Thyroid gland (tissue), 4 donors: ENCODE data around the gene KCNJ15.

Source experiments
- POLR2A ChIP-seq, 2 donors: fragments of 450-650 bp; IDR thresholded peaks; one replicate each; pipeline ENCODE4 v1.6.1; 2017; ENCODE audit warnings: antibody characterized with exemption in 2 of 2, mild to moderate bottlenecking in 2 of 2, moderate library complexity in 1 of 2
- TF ChIP-seq, protein P1 (sequence below), 6 experiments: fragments of 200-600 bp in 3 of 6; fragments of 450-650 bp in 3 of 6; sonication (generic) in 3 of 6; IDR thresholded peaks; one replicate each; pipeline ENCODE4 v1.5.1; 2016 to 2019; ENCODE audit warnings: antibody characterized with exemption in 6 of 6, mild to moderate bottlenecking in 2 of 6, inconsistent platforms in 1 of 6, moderate library complexity in 1 of 6

DNA sequence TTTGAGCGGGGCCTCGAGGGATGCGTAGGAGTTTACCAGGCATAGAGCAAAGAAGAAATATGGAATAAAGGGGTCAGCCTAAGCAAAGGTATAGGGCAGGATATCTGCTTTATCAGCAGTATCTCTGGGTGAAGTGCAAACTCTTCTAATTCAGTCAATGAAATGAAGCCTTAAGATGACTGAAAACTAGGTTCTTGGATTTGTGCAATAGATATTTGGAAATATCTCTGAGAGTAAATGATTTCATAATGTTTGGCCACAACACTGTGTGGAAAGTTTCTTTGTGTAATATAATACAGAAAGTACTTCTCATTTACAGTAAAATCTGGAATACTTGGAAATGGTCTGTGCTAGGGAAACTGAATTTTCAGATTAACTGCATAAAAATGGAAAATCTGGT is 26.1 kb downstream of the KCNJ15 start:
- TF ChIP-seq, protein P1, sequence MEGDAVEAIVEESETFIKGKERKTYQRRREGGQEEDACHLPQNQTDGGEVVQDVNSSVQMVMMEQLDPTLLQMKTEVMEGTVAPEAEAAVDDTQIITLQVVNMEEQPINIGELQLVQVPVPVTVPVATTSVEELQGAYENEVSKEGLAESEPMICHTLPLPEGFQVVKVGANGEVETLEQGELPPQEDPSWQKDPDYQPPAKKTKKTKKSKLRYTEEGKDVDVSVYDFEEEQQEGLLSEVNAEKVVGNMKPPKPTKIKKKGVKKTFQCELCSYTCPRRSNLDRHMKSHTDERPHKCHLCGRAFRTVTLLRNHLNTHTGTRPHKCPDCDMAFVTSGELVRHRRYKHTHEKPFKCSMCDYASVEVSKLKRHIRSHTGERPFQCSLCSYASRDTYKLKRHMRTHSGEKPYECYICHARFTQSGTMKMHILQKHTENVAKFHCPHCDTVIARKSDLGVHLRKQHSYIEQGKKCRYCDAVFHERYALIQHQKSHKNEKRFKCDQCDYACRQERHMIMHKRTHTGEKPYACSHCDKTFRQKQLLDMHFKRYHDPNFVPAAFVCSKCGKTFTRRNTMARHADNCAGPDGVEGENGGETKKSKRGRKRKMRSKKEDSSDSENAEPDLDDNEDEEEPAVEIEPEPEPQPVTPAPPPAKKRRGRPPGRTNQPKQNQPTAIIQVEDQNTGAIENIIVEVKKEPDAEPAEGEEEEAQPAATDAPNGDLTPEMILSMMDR (IDR thresholded peaks at IDR 0.05) = no peak
- TF ChIP-seq POLR2A (IDR thresholded peaks at IDR 0.05) = no peak
